Erythroblast (primary cell): ENCODE data around the gene LINS1.

ENCODE experiments used
- GATA1 ChIP-seq: IDR thresholded peaks from 2 replicates; pipeline ENCODE4 v1.6.1; 2011; ENCODE audit warnings: low read depth, mild to moderate bottlenecking, control low read depth, low read length, moderate library complexity
- POLR2A ChIP-seq: IDR thresholded peaks from 2 replicates; pipeline ENCODE4 v1.6.1; 2011; ENCODE audit warnings: mild to moderate bottlenecking, low read length

GRCh38 chr15:100592898-100593297 lies 9.1 kb downstream of the LINS1 start:
- TF ChIP-seq POLR2A (no peak), GATA1 (no peak)
